Bronchial epithelial cell (primary cell): ENCODE measurements around the gene DSG4. TPM values are rescaled to one million over a fixed set of nuclear protein-coding genes. Genes with fewer than 3 reads are reported as not detected.
"Not testable (repeated sequence)": the region's sequence is repeated elsewhere in the genome, so short reads cannot be mapped to it uniquely, and the experiment has no call there.

Source experiments
- DNase-seq: peaks from one replicate; pipeline ENCODE4 v3.0.0-alpha.2; 2010; ENCODE audit warnings: low read depth
- FAIRE-seq: peaks from 2 replicates; lab custom pipeline; 2011; peaks lifted over from hg19 to GRCh38; lab: Jason Lieb, UNC
- H3K27me3 ChIP-seq: 2 replicates; pipeline ENCODE4 v1.5.1; 2011; ENCODE audit warnings: low read length; ENCODE audit not compliant: control insufficient read depth, insufficient read depth
- H3K36me3 ChIP-seq: 2 replicates; pipeline ENCODE4 v1.5.1; 2011; ENCODE audit warnings: low read length; ENCODE audit not compliant: control insufficient read depth, insufficient read depth
- H3K4me3 ChIP-seq: 2 replicates; pipeline ENCODE4 v1.5.1; 2011; ENCODE audit warnings: mild to moderate bottlenecking, low read depth, low read length, control low read depth
- CTCF ChIP-seq: IDR thresholded peaks from 2 replicates; pipeline ENCODE4 v1.5.1; 2011; ENCODE audit warnings: mild to moderate bottlenecking, moderate library complexity, low read length, control low read depth, inconsistent platforms; ENCODE audit not compliant: insufficient read depth, severe bottlenecking
- total RNA-seq: library from RNA; depleted of rRNA; stranded (reverse); fragments of >200 nt; gene quantifications from 2 replicates; pipeline ENCODE4 v1.2.1, GENCODE V29; 2014

Gene DSG4
- under 0.01 TPM in 1 of 2 replicates, not detected in the other for total RNA-seq

GRCh38 chr18:31376477-31376876, at the start of gene DSG4:
Gene DSG4, plus strand, starts transcription at chr18:31376777. Its CDS starts 135 bp downstream, at chr18:31376912.
- no peak for FAIRE-seq
- Histone ChIP-seq H3K27me3 (no peaks in the 10 kb centered on the region), H3K4me3 (no peak within 1 kb of the TSS), H3K36me3 (no peaks in the 10 kb centered on the region)
- no peak for TF ChIP-seq CTCF
- no peak for DNase-seq

GRCh38 chr18:31329787-31330438, 46.7 kb upstream of the DSG4 start:
- FAIRE-seq, result no peak
- TF ChIP-seq CTCF, result no peak

GRCh38 chr18:31343454-31343853, 33.1 kb upstream of the DSG4 start:
- no peak for TF ChIP-seq CTCF
- DNase-seq, result no peak
- no peak overlapping the region for H3K4me3 ChIP-seq
- FAIRE-seq, result no peak
- no peaks in the 10 kb centered on the region for H3K27me3 ChIP-seq
- no peaks in the 10 kb centered on the region for H3K36me3 ChIP-seq

More at GRCh38 chr18:31329787-31330438, 46.7 kb upstream of the DSG4 start:
- no peak overlapping the region for H3K4me3 ChIP-seq
- DNase-seq, result no peak
- no peaks in the 10 kb centered on the region for H3K27me3 ChIP-seq
- H3K36me3 ChIP-seq, result no peaks in the 10 kb centered on the region

GRCh38 chr18:31353336-31353735, 23.2 kb upstream of the DSG4 start:
- not testable (repeated sequence) for DNase-seq, H3K4me3 ChIP-seq, H3K27me3 ChIP-seq, H3K36me3 ChIP-seq, FAIRE-seq

- TF ChIP-seq CTCF, result no peak
- Histone ChIP-seq H3K27me3 (no peaks in the 10 kb centered on the region), H3K36me3 (no peaks in the 10 kb centered on the region), H3K4me3 (no peak overlapping the region)
- DNase-seq (no peak), FAIRE-seq (no peak)
Measured at GRCh38 chr18:31354990-31355389, 21.6 kb upstream of the DSG4 start.

GRCh38 chr18:31356025-31356424, 20.6 kb upstream of the DSG4 start:
- no peak overlapping the region for H3K4me3 ChIP-seq
- no peak for FAIRE-seq
- H3K36me3 ChIP-seq, result no peaks in the 10 kb centered on the region
- DNase-seq, result no peak
- no peaks in the 10 kb centered on the region for H3K27me3 ChIP-seq
- TF ChIP-seq CTCF, result no peak
